Mesenchymal stem cell (in vitro differentiated cells and primary cell): ENCODE results near the gene TAF8.

Experiments used
- DNase-seq: peaks from one replicate; pipeline ENCODE4 v3.0.0-alpha.2; 2013
- H2AFZ ChIP-seq: one replicate; pipeline ENCODE4 v1.6.1; 2013; ENCODE audit warnings: low read depth, mild to moderate bottlenecking, control low read depth, inconsistent platforms, low read length, moderate library complexity
- H2AK5ac ChIP-seq: 2 replicates; pipeline ENCODE4 v1.6.1; 2013; ENCODE audit warnings: low read length, moderate library complexity, mild to moderate bottlenecking, inconsistent platforms; ENCODE audit not compliant: severe bottlenecking
- H2BK120ac ChIP-seq: one replicate; pipeline ENCODE4 v1.6.1; 2013; ENCODE audit warnings: low read depth, mild to moderate bottlenecking, inconsistent platforms, low read length, moderate library complexity
- H2BK12ac ChIP-seq, 2 experiments: one replicate each; pipeline ENCODE4 v1.6.1; 2013; ENCODE audit warnings: inconsistent platforms in 2 of 2, low read length in 2 of 2, mild to moderate bottlenecking in 2 of 2, moderate library complexity in 2 of 2, control low read depth in 1 of 2
- H2BK15ac ChIP-seq: one replicate; pipeline ENCODE4 v1.6.1; 2013; ENCODE audit warnings: mild to moderate bottlenecking, low read depth, inconsistent platforms; ENCODE audit not compliant: poor library complexity, severe bottlenecking
- H2BK5ac ChIP-seq: 2 replicates; pipeline ENCODE4 v1.6.1; 2013; ENCODE audit warnings: low read depth, mild to moderate bottlenecking, low read length, control low read depth, inconsistent platforms; ENCODE audit not compliant: poor library complexity, severe bottlenecking
- H3K14ac ChIP-seq, 2 experiments: one replicate each; pipeline ENCODE4 v1.6.1; 2013; ENCODE audit warnings: inconsistent platforms in 2 of 2, low read length in 2 of 2, control low read depth in 1 of 2, mild to moderate bottlenecking in 1 of 2, moderate library complexity in 1 of 2
- H3K18ac ChIP-seq, 2 experiments: one replicate each; pipeline ENCODE4 v1.6.1; 2013; ENCODE audit warnings: inconsistent platforms in 2 of 2, low read length in 2 of 2, control low read depth in 1 of 2, low read depth in 1 of 2, mild to moderate bottlenecking in 1 of 2
- H3K23ac ChIP-seq, 2 experiments: one replicate each; pipeline ENCODE4 v1.6.1; 2013; ENCODE audit warnings: inconsistent platforms in 2 of 2, low read length in 2 of 2, mild to moderate bottlenecking in 2 of 2, moderate library complexity in 2 of 2, control low read depth in 1 of 2
- H3K27ac ChIP-seq: 2 replicates; pipeline ENCODE4 v1.5.1; 2013; ENCODE audit warnings: mild to moderate bottlenecking, moderate library complexity, low read length, control low read depth, inconsistent platforms; ENCODE audit not compliant: poor library complexity, severe bottlenecking
- H3K27me3 ChIP-seq, 2 experiments: 2 replicates each; pipeline versions ENCODE4 v1.6.1 to v1.7.0; 2013; ENCODE audit warnings: low read length in 2 of 2, mild to moderate bottlenecking in 2 of 2, moderate library complexity in 2 of 2, control low read depth in 1 of 2, inconsistent platforms in 1 of 2; ENCODE audit not compliant: control insufficient read depth in 1 of 2, insufficient read depth in 1 of 2
- H3K36me3 ChIP-seq, 2 experiments: 2 replicates each; pipeline versions ENCODE4 v1.6.1 to v1.7.0; 2013; ENCODE audit warnings: low read length in 2 of 2, control low read depth in 1 of 2, inconsistent platforms in 1 of 2, low read depth in 1 of 2, mild to moderate bottlenecking in 1 of 2; ENCODE audit not compliant: insufficient read depth in 2 of 2, control insufficient read depth in 1 of 2
- H3K4ac ChIP-seq, 2 experiments: one replicate each; pipeline ENCODE4 v1.6.1; 2013; ENCODE audit warnings: inconsistent platforms in 2 of 2, low read length in 2 of 2, mild to moderate bottlenecking in 2 of 2, moderate library complexity in 2 of 2, control low read depth in 1 of 2, low read depth in 1 of 2
- H3K4me1 ChIP-seq: 2 replicates; pipeline ENCODE4 v1.6.1; 2013; ENCODE audit warnings: low read depth, low read length, control low read depth; ENCODE audit not compliant: control insufficient read depth, insufficient read depth
- H3K4me2 ChIP-seq: 2 replicates; pipeline ENCODE4 v1.6.1; 2013; ENCODE audit warnings: low read length, mild to moderate bottlenecking, inconsistent platforms; ENCODE audit not compliant: poor library complexity, severe bottlenecking
- H3K4me3 ChIP-seq, 2 experiments: 2 replicates each; pipeline versions ENCODE4 v1.5.1 to v1.7.0; 2013; ENCODE audit warnings: low read length in 2 of 2, mild to moderate bottlenecking in 2 of 2, control low read depth in 1 of 2, low read depth in 1 of 2; ENCODE audit not compliant: insufficient read depth in 1 of 2
- H3K79me1 ChIP-seq: replicated peaks from 2 replicates; pipeline ENCODE4 v1.6.1; 2013; ENCODE audit warnings: mild to moderate bottlenecking, control low read depth, low read length, inconsistent platforms; ENCODE audit not compliant: poor library complexity, severe bottlenecking
- H3K9ac ChIP-seq: 2 replicates; pipeline ENCODE4 v1.7.0; 2013; ENCODE audit warnings: mild to moderate bottlenecking, low read length, moderate library complexity
- H3K9me3 ChIP-seq: 2 replicates; pipeline ENCODE4 v1.7.0; 2013; ENCODE audit warnings: mild to moderate bottlenecking, low read length; ENCODE audit not compliant: control insufficient read depth
- H4K8ac ChIP-seq: one replicate; pipeline ENCODE4 v1.6.1; 2013; ENCODE audit warnings: inconsistent platforms, mild to moderate bottlenecking, low read length, moderate library complexity
- H4K91ac ChIP-seq: one replicate; pipeline ENCODE4 v1.6.1; 2013; ENCODE audit warnings: mild to moderate bottlenecking, low read length, inconsistent platforms
- WGBS: methylation state at CpG from one replicate; pipeline ENCODE4 v1.1.7; 2013; ENCODE audit warnings: mixed read lengths; 5-methylcytosine and 5-hydroxymethylcytosine counted together

TAF8 gene

DNA sequence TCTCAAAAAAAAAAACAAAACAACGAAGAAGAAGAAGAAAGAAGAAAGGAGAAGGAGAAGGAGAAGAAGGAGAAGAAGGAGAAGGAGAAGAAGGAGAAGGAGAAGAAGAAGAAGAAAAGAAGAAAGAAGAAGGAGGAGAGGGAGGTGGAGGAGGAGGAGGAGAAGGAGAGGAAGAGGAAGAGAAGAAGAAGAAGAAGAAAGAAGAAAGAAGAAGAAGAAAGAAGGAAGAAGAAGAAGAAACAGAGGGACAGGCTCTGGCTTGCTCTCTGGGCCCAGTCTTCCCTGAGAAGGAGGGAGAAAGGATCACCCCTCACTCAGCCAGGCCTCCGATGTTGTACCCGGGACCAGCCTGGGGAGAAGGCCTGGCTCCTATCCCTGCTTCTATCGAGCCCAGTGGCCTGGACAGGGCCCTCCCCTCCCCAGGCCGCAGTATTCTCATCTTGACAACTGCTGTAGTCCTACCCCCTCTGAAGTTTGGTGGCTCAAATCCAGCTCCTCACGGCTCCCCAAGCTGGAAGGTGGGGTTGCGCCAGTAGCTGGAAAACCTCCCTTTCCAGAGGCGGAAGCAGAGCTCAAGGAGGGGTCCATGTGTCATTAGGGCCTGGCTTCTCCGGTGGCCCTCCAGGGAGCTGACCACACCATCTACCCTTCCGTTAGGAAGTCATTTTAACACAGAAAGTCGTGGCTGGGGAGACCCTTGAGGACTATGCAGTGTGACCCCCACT lies 73.2 kb downstream of the TAF8 start:
- peaks cover 3% of the 10 kb centered on the region for H3K79me1 ChIP-seq
- no peak overlapping the region for H2BK120ac ChIP-seq
- no peak overlapping the region for H3K4me3 ChIP-seq
- DNase-seq = no peak
- H3K27me3 ChIP-seq = no peaks in the 10 kb centered on the region
- no peak overlapping the region for H3K23ac ChIP-seq
- no peak overlapping the region for H3K18ac ChIP-seq
- no peak overlapping the region for H3K27ac ChIP-seq
- peaks cover 21% of the 10 kb centered on the region for H3K4me1 ChIP-seq
- no peak overlapping the region for H3K4ac ChIP-seq
- H4K91ac ChIP-seq = no peak overlapping the region
- no peak overlapping the region for H2AFZ ChIP-seq
- peaks cover 7 to 31% of the 10 kb centered on the region in 2 experiments for H3K36me3 ChIP-seq
- no peak overlapping the region for H3K14ac ChIP-seq
- no peak overlapping the region for H4K8ac ChIP-seq
- H2BK5ac ChIP-seq = no peak overlapping the region
- no peaks in the 10 kb centered on the region for H3K9me3 ChIP-seq
- 96% methylated on average over 11 of the region's 11 CpGs for WGBS
- H3K4me2 ChIP-seq = no peak overlapping the region
- peak overlapping the region; percentile 78 for H3K9ac ChIP-seq
- H2BK12ac ChIP-seq = no peak overlapping the region
- H2BK15ac ChIP-seq = no peak overlapping the region
- H2AK5ac ChIP-seq = no peak overlapping the region

DNA sequence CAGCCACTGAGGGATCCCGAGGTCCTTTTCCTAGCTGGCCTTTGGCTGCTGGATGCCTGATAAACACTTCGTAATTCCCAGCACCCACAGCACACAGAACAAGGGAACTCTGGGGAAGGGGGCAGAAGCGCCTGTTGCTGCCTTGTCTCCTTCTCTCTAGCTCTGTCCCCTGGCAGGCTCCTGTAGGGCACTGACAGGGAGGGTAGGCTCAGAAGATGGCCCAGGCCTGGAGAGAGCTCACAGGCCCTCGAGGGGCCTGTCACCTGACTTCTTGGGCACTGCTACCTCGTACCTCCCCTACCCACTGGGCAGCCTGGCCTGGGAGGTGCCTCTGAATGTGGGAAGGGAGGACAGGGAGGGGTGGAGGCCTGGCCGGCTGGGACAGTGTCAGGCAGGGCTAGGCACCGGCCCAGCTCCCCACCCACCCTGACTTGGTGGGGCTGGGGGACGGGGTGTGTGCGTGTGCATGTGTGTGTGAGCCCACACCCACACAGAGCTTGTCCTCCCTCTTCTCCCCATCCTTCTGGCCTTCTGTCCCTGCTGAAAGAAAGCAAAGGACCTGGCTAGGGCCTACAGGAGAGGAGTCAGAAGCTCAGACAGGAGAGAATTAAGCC lies 74.0 kb downstream of the TAF8 start:
- H3K4me3 ChIP-seq = no peak overlapping the region
- H2AFZ ChIP-seq = no peak overlapping the region
- H3K9me3 ChIP-seq = no peaks in the 10 kb centered on the region
- no peak overlapping the region for H4K8ac ChIP-seq
- H3K27me3 ChIP-seq = no peaks in the 10 kb centered on the region
- no peak overlapping the region for H2AK5ac ChIP-seq
- peak overlapping the region; percentile 78 for H3K9ac ChIP-seq
- peak overlapping the region in 1 of 2 experiments; percentile 57 for H2BK12ac ChIP-seq
- H4K91ac ChIP-seq = no peak overlapping the region
- no peak for DNase-seq
- H3K23ac ChIP-seq = no peak overlapping the region
- H3K4me2 ChIP-seq = no peak overlapping the region
- H3K4me1 ChIP-seq = peaks cover 20% of the 10 kb centered on the region
- H3K14ac ChIP-seq = no peak overlapping the region
- peaks cover 3% of the 10 kb centered on the region for H3K79me1 ChIP-seq
- peaks cover 7 to 32% of the 10 kb centered on the region in 2 experiments for H3K36me3 ChIP-seq
- H2BK15ac ChIP-seq = no peak overlapping the region
- H2BK120ac ChIP-seq = no peak overlapping the region
- H2BK5ac ChIP-seq = no peak overlapping the region
- WGBS = 87% methylated on average over 7 of the region's 9 CpGs
- peak overlapping the region in 1 of 2 experiments; percentile 29 for H3K18ac ChIP-seq
- H3K4ac ChIP-seq = peak overlapping the region in 1 of 2 experiments; percentile 64
- no peak overlapping the region for H3K27ac ChIP-seq

GRCh38 chr6:42125231-42125630 lies 74.9 kb downstream of the TAF8 start:
- H3K79me1 ChIP-seq = peaks cover 7% of the 10 kb centered on the region
- H2BK120ac ChIP-seq = no peak overlapping the region
- no peak overlapping the region for H2BK5ac ChIP-seq
- no peak overlapping the region for H3K14ac ChIP-seq
- no peak overlapping the region for H3K18ac ChIP-seq
- no peak overlapping the region for H2BK15ac ChIP-seq
- no peak overlapping the region for H2AK5ac ChIP-seq
- H4K8ac ChIP-seq = no peak overlapping the region
- H3K9ac ChIP-seq = no peak overlapping the region
- no peak overlapping the region for H3K4me3 ChIP-seq
- H3K4me2 ChIP-seq = no peak overlapping the region
- H2BK12ac ChIP-seq = no peak overlapping the region
- H3K27ac ChIP-seq = no peak overlapping the region
- no peak overlapping the region for H4K91ac ChIP-seq
- no peaks in the 10 kb centered on the region for H3K9me3 ChIP-seq
- DNase-seq = no peak
- H3K4ac ChIP-seq = no peak overlapping the region
- WGBS = 92% methylated on average over 14 of the region's 14 CpGs
- peaks cover 7 to 32% of the 10 kb centered on the region in 2 experiments for H3K36me3 ChIP-seq
- no peak overlapping the region for H3K23ac ChIP-seq
- no peaks in the 10 kb centered on the region for H3K27me3 ChIP-seq
- H3K4me1 ChIP-seq = peaks cover 20% of the 10 kb centered on the region
- H2AFZ ChIP-seq = no peak overlapping the region

GRCh38 chr6:42125663-42126062 lies 75.3 kb downstream of the TAF8 start:
- H2BK5ac ChIP-seq = no peak overlapping the region
- no peak for DNase-seq
- no peak overlapping the region for H3K14ac ChIP-seq
- no peak overlapping the region for H3K9ac ChIP-seq
- H3K4me3 ChIP-seq = no peak overlapping the region
- no peak overlapping the region for H2BK15ac ChIP-seq
- H4K8ac ChIP-seq = no peak overlapping the region
- no peaks in the 10 kb centered on the region for H3K27me3 ChIP-seq
- no peak overlapping the region for H2BK120ac ChIP-seq
- H3K79me1 ChIP-seq = peaks cover 7% of the 10 kb centered on the region
- no peak overlapping the region for H2AFZ ChIP-seq
- peaks cover 7 to 32% of the 10 kb centered on the region in 2 experiments for H3K36me3 ChIP-seq
- peaks cover 20% of the 10 kb centered on the region for H3K4me1 ChIP-seq
- H3K18ac ChIP-seq = no peak overlapping the region
- H3K27ac ChIP-seq = no peak overlapping the region
- no peak overlapping the region for H2AK5ac ChIP-seq
- no peaks in the 10 kb centered on the region for H3K9me3 ChIP-seq
- WGBS = 68% methylated on average over 3 of the region's 3 CpGs
- no peak overlapping the region for H2BK12ac ChIP-seq
- H3K4ac ChIP-seq = no peak overlapping the region
- no peak overlapping the region for H3K4me2 ChIP-seq
- no peak overlapping the region for H4K91ac ChIP-seq
- H3K23ac ChIP-seq = no peak overlapping the region
